ENCODE measurements around the gene ITGB2.

- TF ChIP-seq CTCF (IDR thresholded peaks at IDR 0.05; ENCODE audit: low read length) (no peak), EZH2 (IDR thresholded peaks at IDR 0.05; ENCODE audit: borderline replicate concordance, low read length) (no peak)
Observed at GRCh38 chr21:44957901-44958451, 37.3 kb upstream of the ITGB2 start.

All from OCI-LY1 (cell line).